PC-3 (cell line): Measurements from ENCODE around the gene RNF11. TPM values are rescaled to one million over a fixed set of nuclear protein-coding genes. Genes with fewer than 3 reads are reported as not detected.

Experiments used
- ATAC-seq: fragments of 200-7000 bp; cut with Tn5 transposase; 2 replicates; pipeline ENCODE4 v1.9.1; 2020; ENCODE audit warnings: mild to moderate bottlenecking, moderate library complexity
- Bru-seq: library from RNA; stranded (reverse); fragments of 400-500 nt; gene quantifications from one replicate; lab custom pipeline; 2021; lab: Mats Ljungman, UMichigan
- BruChase-seq, 2 experiments: library from RNA; stranded (reverse); fragments of 400-500 nt; gene quantifications; one replicate each; lab custom pipeline; 2021; lab: Mats Ljungman, UMichigan
- BruUV-seq: library from RNA; stranded (reverse); fragments of 400-500 nt; replicated peaks from 2 replicates; lab custom pipeline; 2021; lab: Mats Ljungman, UMichigan
- CTCF ChIA-PET: fragments of 300-600 bp; sonication (Branson Sonifier 250); formaldehyde crosslinking; loops from one replicate; lab custom pipeline; 2022; ENCODE audit warnings: antibody characterized with exemption; lab: Charles Lee
- POLR2A ChIA-PET: fragments of 300-600 bp; sonication (Branson Sonifier 250); formaldehyde crosslinking; loops from one replicate; lab custom pipeline; 2022; ENCODE audit warnings: antibody characterized with exemption; ENCODE audit not compliant: unreplicated experiment; lab: Charles Lee
- DNase-seq: peaks from one replicate; pipeline ENCODE4 v3.0.0-alpha.2; 2015
- H2AFZ ChIP-seq: fragments of 300-600 bp; sonication (generic); 2 replicates; pipeline ENCODE4 v1.6.0; 2016; ENCODE audit warnings: antibody characterized with exemption, low read length
- H3F3A ChIP-seq: fragments of 300-600 bp; sonication (generic); one replicate; pipeline ENCODE4 v1.6.0; 2017; ENCODE audit warnings: antibody characterized with exemption, low read length, control low read depth, mild to moderate bottlenecking; ENCODE audit not compliant: unreplicated experiment
- H3K27ac ChIP-seq: fragments of 300-600 bp; sonication (generic); 2 replicates; pipeline ENCODE4 v1.5.1; 2016; ENCODE audit warnings: mild to moderate bottlenecking, low read length
- H3K27me3 ChIP-seq: fragments of 300-600 bp; sonication (generic); 2 replicates; pipeline ENCODE4 v1.6.1; 2016; ENCODE audit warnings: low read length, mixed read lengths
- H3K36me3 ChIP-seq: fragments of 300-600 bp; sonication (generic); 2 replicates; pipeline ENCODE4 v1.6.1; 2016; ENCODE audit warnings: low read depth, mixed run types, low read length, mixed read lengths
- H3K4me1 ChIP-seq: fragments of 300-600 bp; sonication (generic); 2 replicates; pipeline ENCODE4 v1.5.1; 2016; ENCODE audit warnings: low read length; ENCODE audit not compliant: insufficient read depth
- H3K4me2 ChIP-seq: fragments of 300-600 bp; sonication (generic); 2 replicates; pipeline ENCODE4 v1.6.0; 2016; ENCODE audit warnings: low read length
- H3K4me3 ChIP-seq: fragments of 300-600 bp; sonication (generic); 2 replicates; pipeline ENCODE4 v1.5.1; 2016; ENCODE audit warnings: mild to moderate bottlenecking, low read length, mixed read lengths
- H3K79me2 ChIP-seq: fragments of 300-600 bp; sonication (generic); 2 replicates; pipeline ENCODE4 v1.6.1; 2017; ENCODE audit warnings: low read length, mixed read lengths
- H3K9ac ChIP-seq: fragments of 300-600 bp; sonication (generic); 2 replicates; pipeline ENCODE4 v1.6.0; 2016; ENCODE audit warnings: mild to moderate bottlenecking, low read length
- H3K9me2 ChIP-seq: fragments of 300-600 bp; sonication (generic); replicated peaks from 2 replicates; pipeline ENCODE4 v1.6.1; 2016; ENCODE audit warnings: mixed run types, low read length, mixed read lengths
- H3K9me3 ChIP-seq: fragments of 300-600 bp; sonication (generic); 2 replicates; pipeline ENCODE4 v1.6.1; 2016; ENCODE audit warnings: low read length, mixed read lengths
- H4K20me1 ChIP-seq: fragments of 300-600 bp; sonication (generic); 2 replicates; pipeline ENCODE4 v1.6.1; 2016; ENCODE audit warnings: low read length, mixed read lengths
- CTCF ChIP-seq: fragments of 300-600 bp; sonication (generic); conservative IDR thresholded peaks from 2 replicates; pipeline ENCODE4 v1.5.1; 2017; ENCODE audit warnings: antibody characterized with exemption, low read depth, mild to moderate bottlenecking, low read length
- EZH2 ChIP-seq: fragments of 300-600 bp; sonication (generic); IDR thresholded peaks from one replicate; pipeline ENCODE4 v1.6.1; 2017; ENCODE audit warnings: antibody characterized with exemption, mild to moderate bottlenecking, low read length; ENCODE audit not compliant: unreplicated experiment
- EZH2phosphoT487 ChIP-seq: fragments of 300-600 bp; sonication (generic); IDR thresholded peaks from 2 replicates; pipeline ENCODE4 v1.6.1; 2018; ENCODE audit warnings: mild to moderate bottlenecking, antibody characterized with exemption, low read length, borderline replicate concordance
- intact Hi-C: fragments of 100-400 bp; cut with micrococcal nuclease; formaldehyde crosslinking; loops from 2 replicates; pipeline ENCODE4 v1.9.0; 2023
- long read RNA-seq: library from polyadenylated mRNA; unstranded; transcript quantifications from one replicate; pipeline ENCODE4 v2.0.0, GENCODE V29; 2021; ENCODE audit not compliant: unreplicated experiment
- total RNA-seq: library from RNA; depleted of rRNA; stranded (reverse); fragments of >200 nt; gene quantifications from 2 replicates; pipeline ENCODE4 v1.2.3, GENCODE V29; 2014; rRNA removed

The RNF11 gene, protein sequence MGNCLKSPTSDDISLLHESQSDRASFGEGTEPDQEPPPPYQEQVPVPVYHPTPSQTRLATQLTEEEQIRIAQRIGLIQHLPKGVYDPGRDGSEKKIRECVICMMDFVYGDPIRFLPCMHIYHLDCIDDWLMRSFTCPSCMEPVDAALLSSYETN
- total RNA-seq (117 and 169 TPM in 2 replicates), Bru-seq, nascent RNA (percentile 82 among the genes with signal in this experiment), BruChase-seq, experiment 1, labeled RNA remaining after a 6-hour chase (percentile 90 among the genes with signal in this experiment), BruChase-seq, experiment 2, labeled RNA remaining after a 2-hour chase (percentile 81 among the genes with signal in this experiment)
- long read RNA-seq, transcript RNF11-201 (3 exons, 3,084 nt): major isoform, 539 of 560 reads
- long read RNA-seq, partial matches to known transcripts: 11 of 560 reads
- long read RNA-seq, other reads (novel, unspliced or antisense): 7 of 560 reads

GRCh38 chr1:51235673-51236530 lies at the start of gene RNF11:
RNF11 (plus strand) TSS chr1:51236273; CDS start chr1:51236757, 484 bp downstream.
- peaks cover 46% of the 10 kb centered on the region for H3K79me2 ChIP-seq

GRCh38 chr1:51188230-51188629 lies 47.8 kb upstream of the RNF11 start:
- Histone ChIP-seq H3K27me3 (no peaks in the 10 kb centered on the region), H3F3A (no peaks in the 10 kb centered on the region), H3K4me1 (peaks cover 11% of the 10 kb centered on the region; the same call in 1 of the 2 replicates), H4K20me1 (no peaks in the 10 kb centered on the region), H3K4me3 (no peak overlapping the region), H3K9me3 (no peaks in the 10 kb centered on the region), H3K27ac (no peak overlapping the region), H3K4me2 (no peak overlapping the region), H3K36me3 (no peaks in the 10 kb centered on the region), H3K9me2 (no peaks in the 10 kb centered on the region), H3K79me2 (no peaks in the 10 kb centered on the region), H2AFZ (no peak overlapping the region), H3K9ac (no peak overlapping the region)
- DNase-seq (peak; percentile 42), ATAC-seq (no peak; the same call in 1 of the 2 replicates)
- intact Hi-C loops: loop anchor here (2.0 kb wide), 1 partner anchor 209 kb away; no protein-coding TSS in a partner anchor
- ChIA-PET POLR2A (no interaction called here), CTCF (interaction anchor here (0.5 to 1.6 kb wide), 4 partner anchors 54 to 413 kb away, joined by 3 to 17 read pairs (median 8); no protein-coding TSS in a partner anchor)
- TF ChIP-seq CTCF: no peak
- TF ChIP-seq EZH2phosphoT487: no peak
- no peak for TF ChIP-seq EZH2
- no TSS peak for BruUV-seq

More at GRCh38 chr1:51235673-51236530, at the start of gene RNF11:
- peaks cover 3% of the 10 kb centered on the region for H3F3A ChIP-seq
- BruUV-seq: TSS peak; percentile 37
- H2AFZ ChIP-seq: peak within 1 kb of the TSS; percentile 94
- peak within 1 kb of the TSS; percentile 92 for H3K9ac ChIP-seq
- peak within 1 kb of the TSS; percentile 25 for H3K27ac ChIP-seq
- H3K4me2 ChIP-seq: peak within 1 kb of the TSS; percentile 87
- H4K20me1 ChIP-seq: peaks cover 23% of the 10 kb centered on the region; the same call in 1 of the 2 replicates
- no peaks in the 10 kb centered on the region for H3K36me3 ChIP-seq
- intact Hi-C loops: loop anchor here (5.0 kb wide), 1 partner anchor 61 kb away; no protein-coding TSS in a partner anchor
- ChIA-PET CTCF (interaction anchor here (0.7 to 1.1 kb wide), 3 partner anchors 31 to 61 kb away, joined by 3 to 4 read pairs (median 4); no protein-coding TSS in a partner anchor), POLR2A (no interaction called here)
- H3K4me3 ChIP-seq: peak within 1 kb of the TSS; percentile 96
- ATAC-seq (peak; percentile 88), DNase-seq (peak; percentile 89)
- H3K4me1 ChIP-seq: peaks cover 23% of the 10 kb centered on the region
- no peaks in the 10 kb centered on the region for H3K9me3 ChIP-seq
- no peaks in the 10 kb centered on the region for H3K27me3 ChIP-seq
- no peaks in the 10 kb centered on the region for H3K9me2 ChIP-seq
- TF ChIP-seq EZH2phosphoT487 (no peak), EZH2 (no peak), CTCF (no peak)
